ENCODE measurements around the gene COX6A1.

The COX6A1 gene

GRCh38 chr12:120455302-120455701 lies 17.4 kb downstream of the COX6A1 start:
- H3K4me3 ChIP-seq (ENCODE audit: low read length) = no peak overlapping the region
- DNase-seq (ENCODE audit: low read depth) = no peak
- no peak for TF ChIP-seq CTCF (IDR thresholded peaks at IDR 0.05; ENCODE audit: insufficient read depth, low read depth, low read length, missing control alignments)

GRCh38 chr12:120457133-120457532 lies 19.2 kb downstream of the COX6A1 start:
- peak; percentile 33 for TF ChIP-seq CTCF (IDR thresholded peaks at IDR 0.05; ENCODE audit: insufficient read depth, low read depth, low read length, missing control alignments)
- no peak overlapping the region for H3K4me3 ChIP-seq (ENCODE audit: low read length)
- DNase-seq (ENCODE audit: low read depth) = no peak

- DNase-seq (ENCODE audit: low read depth) = no peak
- TF ChIP-seq CTCF (IDR thresholded peaks at IDR 0.05; ENCODE audit: insufficient read depth, low read depth, low read length, missing control alignments) = no peak
- no peak overlapping the region for H3K4me3 ChIP-seq (ENCODE audit: low read length)
These were observed 22.2 kb downstream of the COX6A1 start for GRCh38 chr12:120460157-120460556.

- TF ChIP-seq CTCF (IDR thresholded peaks at IDR 0.05; ENCODE audit: insufficient read depth, low read depth, low read length, missing control alignments) = no peak
- DNase-seq (ENCODE audit: low read depth) = no peak
- no peak overlapping the region for H3K4me3 ChIP-seq (ENCODE audit: low read length)
These were observed 24.3 kb downstream of the COX6A1 start for GRCh38 chr12:120462099-120462640.

GRCh38 chr12:120463712-120464111 lies 25.8 kb downstream of the COX6A1 start:
- no peak overlapping the region for H3K4me3 ChIP-seq (ENCODE audit: low read length)
- no peak for TF ChIP-seq CTCF (IDR thresholded peaks at IDR 0.05; ENCODE audit: insufficient read depth, low read depth, low read length, missing control alignments)
- no peak for DNase-seq (ENCODE audit: low read depth)

GRCh38 chr12:120465756-120466155 lies 27.8 kb downstream of the COX6A1 start:
- no peak for TF ChIP-seq CTCF (IDR thresholded peaks at IDR 0.05; ENCODE audit: insufficient read depth, low read depth, low read length, missing control alignments)

GRCh38 chr12:120466560-120467315 lies 28.8 kb downstream of the COX6A1 start:
- H3K4me3 ChIP-seq (ENCODE audit: low read length) = no peak overlapping the region
- DNase-seq (ENCODE audit: low read depth) = peak; percentile 62
- TF ChIP-seq CTCF (IDR thresholded peaks at IDR 0.05; ENCODE audit: insufficient read depth, low read depth, low read length, missing control alignments) = peak; percentile 69

More at GRCh38 chr12:120465756-120466155, 27.8 kb downstream of the COX6A1 start:
- DNase-seq (ENCODE audit: low read depth) = no peak
- no peak overlapping the region for H3K4me3 ChIP-seq (ENCODE audit: low read length)

Measured in epithelial cell of esophagus (primary cell).